DMS114 treated with DMSO at 0.1 percent for 48 hours (cell line): ENCODE results near the gene MDC1.

ENCODE experiments used
- DNase-seq: peaks from one replicate; lab custom pipeline; 2025; ENCODE audit not compliant: unreplicated experiment; lab: John Stamatoyannopoulos, UW

The MDC1 gene

DNA sequence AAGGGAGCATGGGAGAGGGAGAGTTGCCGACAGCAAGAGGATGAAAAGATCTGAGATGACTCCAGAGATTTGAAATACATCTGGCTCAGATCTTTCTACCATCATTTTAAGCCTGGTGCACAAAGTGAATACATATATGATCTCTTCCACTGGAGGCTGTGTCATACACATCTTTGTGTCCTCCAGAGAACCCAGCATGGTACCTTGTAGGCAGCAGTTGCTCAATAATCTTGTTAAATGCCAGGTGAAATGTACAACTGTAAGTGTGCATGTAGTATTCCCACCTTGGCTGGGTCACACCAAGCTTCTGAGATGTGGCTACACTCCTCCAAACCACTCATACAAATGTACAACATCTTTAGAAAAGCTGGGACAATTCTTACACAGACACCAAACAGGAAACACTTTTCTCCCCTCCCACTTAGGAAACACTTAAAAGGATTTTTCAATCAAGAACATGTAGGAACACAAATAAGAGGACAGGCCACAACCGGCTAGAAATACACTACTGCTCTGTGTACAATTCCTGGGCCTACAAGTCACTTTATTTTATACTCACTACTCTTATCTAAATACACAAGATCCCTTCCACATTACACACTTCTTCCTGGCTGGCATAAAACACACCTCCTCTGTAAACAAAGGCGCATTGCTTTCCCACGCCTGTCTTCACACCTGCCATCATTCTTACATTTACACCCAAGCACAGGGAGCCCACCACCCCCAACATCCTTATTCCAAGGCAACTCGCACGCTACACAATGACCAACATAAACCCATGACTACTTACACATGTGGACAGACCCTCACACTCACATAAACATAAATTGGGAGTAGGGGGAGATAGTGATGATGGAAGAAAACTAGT is 31.1 kb upstream of the MDC1 start:
- DNase-seq, result no peak

- no peak for DNase-seq
These were observed 30.2 kb upstream of the MDC1 start for GRCh38 chr6:30747300-30747687.

- peak; percentile 83 for DNase-seq
These were observed 27.1 kb upstream of the MDC1 start, which contains the start of gene IER3 for GRCh38 chr6:30744054-30744805. IER3 (minus strand) TSS chr6:30744547; CDS start chr6:30744518, 29 bp downstream.

DNA sequence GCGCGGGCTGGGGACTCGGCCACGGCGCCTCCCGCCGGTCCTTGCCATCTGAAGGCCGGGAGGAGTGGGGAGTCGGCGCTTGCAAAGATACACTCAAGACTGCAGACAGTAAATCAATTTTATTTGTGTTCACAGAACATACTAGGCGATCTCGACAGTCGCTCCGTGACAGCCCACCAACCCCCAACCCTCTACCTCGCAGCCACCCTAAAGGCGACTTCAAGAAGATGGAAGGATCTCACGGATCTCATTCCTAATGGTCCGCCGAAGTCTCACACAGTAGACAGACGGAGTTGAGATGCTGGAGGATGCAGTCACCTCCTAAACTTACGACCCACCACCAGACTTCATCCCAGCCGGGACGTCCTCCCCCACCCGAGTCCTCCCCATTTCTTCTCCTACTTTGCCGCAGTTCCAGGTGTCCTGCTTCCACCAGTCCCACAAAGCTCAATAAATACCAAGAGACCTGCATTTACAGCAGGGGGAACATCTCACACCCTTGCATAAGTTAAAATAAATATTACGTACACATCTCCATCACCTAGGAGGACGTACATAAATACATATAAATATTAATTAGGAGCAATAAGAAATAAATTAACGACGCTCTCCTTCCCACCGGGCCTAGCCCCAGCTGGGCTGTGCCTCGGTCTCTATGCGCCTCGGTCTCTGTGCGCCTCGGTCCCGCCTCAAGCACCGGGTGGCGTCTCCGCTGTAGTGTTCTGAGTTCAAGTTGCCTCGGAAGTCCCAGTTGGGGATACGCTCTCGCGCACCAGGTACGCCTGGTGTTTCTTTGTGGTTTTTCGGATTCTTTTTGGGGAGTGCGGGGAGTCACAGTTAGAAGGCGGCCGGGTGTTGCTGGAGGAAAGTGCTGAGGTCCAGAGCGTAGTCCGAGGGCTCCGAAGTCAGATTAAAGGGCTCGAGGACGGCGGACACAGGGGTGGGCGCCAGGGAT is 26.3 kb upstream of the MDC1 start:
- peak; percentile 58 for DNase-seq

- DNase-seq, result peak; percentile 86
These were observed 25.4 kb upstream of the MDC1 start, which contains the start of gene FLOT1 for GRCh38 chr6:30742316-30743098. FLOT1 (minus strand) TSS chr6:30742687; CDS start chr6:30742189, 498 bp downstream.

GRCh38 chr6:30741789-30742315 is 24.8 kb upstream of the MDC1 start:
- no peak for DNase-seq

DNA sequence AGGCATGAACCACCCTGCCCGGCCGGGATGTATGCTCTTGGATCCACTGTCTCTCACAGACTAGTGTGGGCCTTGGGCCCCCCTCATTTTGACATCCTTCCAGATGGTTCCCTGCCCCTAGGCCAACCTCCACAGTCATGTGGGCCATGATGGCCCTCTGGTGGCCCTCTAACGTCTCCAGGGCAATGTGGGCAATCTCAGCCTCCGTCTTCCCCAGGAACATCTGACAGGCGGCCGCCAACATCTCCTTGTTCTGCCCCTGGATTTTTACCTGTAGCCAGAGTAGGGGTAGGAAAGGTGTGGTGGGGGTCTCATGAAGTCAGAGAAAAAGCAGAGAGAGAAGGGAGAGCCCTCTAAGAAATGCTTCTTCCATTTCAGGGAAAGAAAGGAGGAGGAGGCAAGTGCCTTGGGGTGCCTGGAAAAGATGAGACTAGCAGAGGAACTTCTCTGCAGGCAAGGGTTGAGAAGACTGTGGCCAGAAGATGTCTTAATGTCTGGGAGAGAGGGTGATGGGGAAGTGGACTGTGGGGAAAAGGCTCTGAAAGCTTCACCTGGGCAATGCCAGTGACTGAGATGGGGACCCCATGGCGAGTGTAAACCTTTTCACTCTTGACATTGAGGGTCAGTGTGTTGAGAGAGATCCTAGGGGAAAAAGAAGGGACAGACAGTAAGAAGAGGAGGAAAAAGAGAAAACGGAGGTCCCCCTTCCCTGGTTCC is 24.1 kb upstream of the MDC1 start:
- no peak for DNase-seq

GRCh38 chr6:30740540-30740870 is 23.4 kb upstream of the MDC1 start:
- no peak for DNase-seq

DNA sequence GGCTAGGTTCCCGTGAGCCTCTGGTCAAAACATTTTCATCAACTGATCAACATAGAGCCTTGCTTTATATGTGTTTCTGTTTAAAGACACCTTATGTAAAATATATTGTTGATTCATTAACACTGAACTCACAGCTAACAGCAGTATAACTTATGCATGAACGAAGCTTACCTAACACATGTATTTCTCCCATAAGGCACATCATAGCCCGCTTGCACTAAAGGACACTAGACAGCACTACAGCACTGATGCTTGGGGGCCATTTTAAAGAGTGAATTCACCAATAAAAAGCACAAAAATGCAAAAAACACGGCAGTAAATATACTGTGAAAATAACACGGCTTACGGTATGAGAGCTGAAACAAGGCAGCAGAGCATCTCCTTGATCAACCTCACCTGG is 21.5 kb upstream of the MDC1 start:
- DNase-seq, result no peak

DNA sequence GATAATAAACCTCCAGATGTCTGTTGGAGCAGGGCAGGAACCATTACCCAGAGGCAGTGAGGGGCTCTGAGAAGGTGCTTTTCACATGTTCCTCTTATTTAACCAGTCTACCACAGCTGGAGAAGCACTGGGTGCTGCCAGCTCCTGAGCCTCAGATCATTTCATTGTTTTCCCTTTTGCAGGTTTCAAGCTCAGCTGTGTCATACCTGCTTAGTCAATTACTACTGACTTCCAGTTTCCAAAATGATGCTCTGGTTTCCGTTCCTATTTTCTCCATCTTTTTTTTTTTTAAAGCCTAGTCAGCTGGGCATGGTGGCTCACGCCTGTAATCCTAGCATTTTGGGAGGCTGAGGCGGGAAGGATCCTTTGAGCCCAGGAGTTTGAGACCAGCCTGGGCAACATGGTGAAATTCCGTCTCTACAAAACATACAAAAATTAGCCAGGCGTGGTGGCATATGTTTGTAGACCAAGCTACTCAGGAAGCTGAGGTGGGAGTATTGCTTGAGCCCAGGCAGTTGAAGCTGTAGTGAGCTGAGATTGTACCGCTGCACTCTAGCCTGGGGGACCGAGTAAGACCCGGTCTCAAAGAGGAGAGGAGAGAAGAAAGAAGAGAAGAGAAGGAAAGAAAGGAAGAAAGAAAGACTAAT is 18.7 kb upstream of the MDC1 start:
- DNase-seq, result no peak

DNA sequence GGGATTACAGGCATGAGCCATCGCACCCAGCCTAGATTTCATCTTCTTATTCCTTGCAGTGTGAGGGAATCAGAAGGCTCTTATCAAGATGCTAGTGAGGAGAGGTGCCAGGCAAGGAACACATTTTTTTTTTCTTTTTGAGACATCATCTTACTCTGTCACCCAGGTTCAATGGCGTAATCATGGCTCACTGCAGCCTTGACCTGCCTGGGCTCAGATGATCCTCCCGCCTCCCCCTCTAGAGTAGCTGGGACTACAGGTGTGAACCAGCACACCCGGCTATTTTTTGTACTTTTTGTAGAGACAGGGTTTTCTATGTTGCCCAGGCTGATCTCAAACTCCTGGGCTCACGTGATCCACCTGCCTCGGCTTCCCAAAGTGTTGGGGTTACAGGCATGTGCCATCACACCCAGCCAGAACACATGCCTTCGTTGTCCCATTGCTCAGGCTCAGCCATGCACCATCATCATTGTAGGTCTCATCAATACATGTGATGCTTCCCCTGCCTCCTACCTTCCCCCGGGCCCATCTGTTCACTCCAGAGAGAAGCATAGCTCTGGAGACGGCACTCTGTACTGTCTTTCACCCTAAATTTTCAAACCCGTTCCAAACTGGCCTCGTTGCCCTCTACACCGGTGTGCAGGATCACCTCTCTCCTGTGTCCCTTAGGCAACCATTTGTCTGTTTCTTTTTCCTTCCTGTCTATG is 15.3 kb upstream of the MDC1 start:
- no peak for DNase-seq

DNA sequence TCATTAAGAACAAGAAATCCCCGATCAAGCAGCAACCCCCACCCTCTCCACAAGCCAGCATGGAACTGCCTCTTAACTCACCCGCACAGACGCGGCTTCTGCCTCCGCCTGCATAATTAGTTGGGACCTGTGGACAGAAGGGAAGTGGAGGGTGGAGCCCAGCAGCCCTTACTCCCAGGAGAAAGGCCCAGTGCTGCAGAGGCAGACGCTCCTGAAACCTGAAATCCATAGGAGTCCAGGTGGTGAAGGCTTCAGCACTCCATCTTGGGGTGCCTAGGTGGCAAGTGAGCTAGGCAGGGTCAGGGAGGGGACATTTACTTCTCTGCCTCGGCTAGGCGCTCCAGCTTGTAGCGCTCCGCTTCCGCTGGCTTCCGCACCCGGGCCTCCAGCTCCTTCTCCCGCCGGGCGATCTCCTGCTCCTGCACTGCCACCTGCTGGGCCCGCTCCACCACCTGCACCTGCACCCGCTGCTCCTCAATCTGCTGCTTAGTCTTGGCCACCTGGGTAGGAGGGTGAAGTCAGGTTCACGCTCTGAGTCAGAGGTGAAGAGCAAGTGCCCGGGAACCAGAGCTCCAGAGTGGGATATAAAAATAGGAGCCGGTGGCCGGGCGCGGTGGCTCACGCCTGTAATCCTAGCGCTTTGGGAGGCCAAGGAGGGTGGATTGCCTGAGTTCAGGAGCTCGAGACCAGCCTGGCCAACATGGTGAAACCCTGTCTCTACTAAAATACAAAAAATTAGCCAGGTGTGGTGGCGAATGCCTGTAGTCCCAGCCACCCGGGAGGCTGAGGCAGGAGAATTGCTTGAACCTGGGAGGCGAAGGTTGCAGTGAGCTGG is 13.7 kb upstream of the MDC1 start:
- DNase-seq, result no peak

DNA sequence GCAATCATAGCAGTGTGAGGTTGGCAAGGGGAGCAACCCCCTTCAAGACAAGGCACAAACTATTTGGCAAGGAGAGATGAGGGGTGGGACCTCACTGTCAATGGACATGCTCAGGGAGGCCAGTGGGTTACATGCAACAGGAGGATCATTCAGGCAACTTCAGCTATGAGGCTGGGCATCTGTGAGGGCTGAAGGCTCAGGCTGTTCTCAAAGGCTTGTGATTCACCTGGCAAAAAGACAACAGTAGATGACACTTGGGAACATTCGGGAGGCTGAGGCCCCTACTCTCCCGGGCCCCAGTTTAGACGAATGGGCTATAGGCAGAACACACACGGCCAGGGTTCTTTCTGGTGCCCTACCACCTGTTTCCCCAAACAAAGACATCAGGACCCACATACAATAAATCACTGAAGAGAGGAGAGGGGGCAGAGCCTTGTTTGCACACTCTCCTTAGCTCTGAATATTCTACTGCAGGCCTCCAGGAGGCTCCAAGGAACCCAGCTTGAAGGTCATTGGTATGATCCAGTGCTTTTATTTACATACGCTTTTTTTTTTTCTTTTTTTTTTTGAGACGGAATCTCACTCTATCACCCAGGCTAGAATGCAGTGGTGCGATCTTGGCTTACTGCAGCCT is 11.0 kb upstream of the MDC1 start:
- peak; percentile 35 for DNase-seq

DNA sequence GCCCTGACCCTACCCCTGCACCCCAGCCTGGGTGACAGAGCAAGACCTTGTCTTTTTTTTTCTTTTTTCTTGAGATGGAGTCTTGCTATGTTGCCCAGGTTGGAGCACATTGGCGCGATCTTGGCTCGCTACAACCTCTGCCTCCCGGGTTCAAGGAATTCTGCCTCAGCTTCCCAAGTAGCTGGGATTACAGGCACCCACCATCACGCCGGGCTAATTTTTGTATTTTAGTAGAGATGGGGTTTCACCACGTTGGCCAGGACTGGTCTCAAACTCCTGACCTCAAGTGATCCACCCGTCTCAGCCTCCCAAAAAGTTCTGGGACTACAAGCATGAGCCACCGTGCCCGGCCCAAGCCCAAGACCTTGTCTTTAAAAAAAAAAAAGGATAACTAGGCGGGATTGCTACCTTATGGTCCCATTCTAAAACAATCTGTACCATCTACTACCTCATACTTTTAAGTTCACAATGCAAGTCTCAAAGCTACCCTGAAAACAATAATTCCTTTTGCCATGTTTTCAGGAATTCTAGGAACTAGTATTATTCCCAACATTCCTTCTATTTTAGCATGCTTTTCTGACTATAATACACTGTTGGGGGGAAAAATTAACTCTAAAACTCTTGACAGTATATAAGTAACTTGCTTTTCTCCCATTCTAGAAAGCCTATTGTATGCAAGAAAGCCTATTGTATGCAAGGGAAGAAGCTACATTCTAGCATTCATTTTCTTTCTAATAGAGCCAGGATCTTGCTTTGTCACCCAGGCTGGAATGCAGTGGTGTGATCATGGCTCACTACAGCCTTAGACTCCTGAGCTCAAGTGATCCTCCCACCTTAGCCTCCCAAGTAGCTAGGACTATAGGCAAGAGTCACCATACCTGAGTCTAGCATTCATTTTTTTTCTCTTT is 9.7 kb upstream of the MDC1 start:
- no peak for DNase-seq

DNA sequence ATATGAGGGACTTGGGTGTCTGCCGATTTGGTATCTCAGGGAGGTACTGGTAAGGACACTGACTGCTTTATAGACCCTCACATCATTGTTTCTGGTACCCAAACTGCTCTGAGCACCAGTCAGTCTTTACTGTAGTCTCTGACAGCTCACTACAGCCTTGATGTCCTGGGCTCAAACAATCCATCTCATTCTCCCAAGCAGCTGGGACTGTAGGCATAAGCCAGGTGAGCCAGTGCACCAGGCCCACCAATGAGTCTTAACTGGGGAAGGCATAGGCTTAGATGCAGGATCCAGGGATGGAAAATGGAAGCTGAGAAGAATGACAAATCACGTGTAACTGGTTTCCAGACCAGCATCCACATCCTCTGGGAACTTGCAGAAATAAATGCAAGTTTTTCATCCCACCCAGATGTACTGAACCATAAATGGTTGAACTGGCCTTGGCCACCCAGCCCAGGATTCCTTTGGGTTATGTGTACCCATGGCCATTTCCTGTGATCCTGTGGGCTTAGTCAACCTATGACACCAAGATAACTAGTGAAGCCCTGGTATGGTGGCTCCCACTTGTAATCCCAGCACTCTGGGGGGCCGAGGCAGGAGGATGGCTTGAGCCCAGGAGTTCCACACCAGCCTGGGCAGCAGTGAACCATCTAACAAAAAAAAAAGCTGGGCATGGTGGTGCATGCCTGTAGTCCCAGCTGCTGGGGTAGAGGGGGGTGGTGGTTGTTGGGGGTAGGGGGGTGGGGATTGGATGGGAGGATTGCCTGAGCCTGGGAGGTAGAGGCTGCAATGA is 8.8 kb upstream of the MDC1 start:
- peak; percentile 71 for DNase-seq
